HG02943 (cell line): Measurements from ENCODE around the gene DCAF6.

Source experiments
- ATAC-seq: cut with Tn5 transposase; IDR thresholded peaks from one replicate; pipeline ENCODE4 v1.9.1; 2021; ENCODE audit warnings: mild to moderate bottlenecking, low read depth, moderate library complexity; ENCODE audit not compliant: unreplicated experiment

Gene DCAF6

DNA sequence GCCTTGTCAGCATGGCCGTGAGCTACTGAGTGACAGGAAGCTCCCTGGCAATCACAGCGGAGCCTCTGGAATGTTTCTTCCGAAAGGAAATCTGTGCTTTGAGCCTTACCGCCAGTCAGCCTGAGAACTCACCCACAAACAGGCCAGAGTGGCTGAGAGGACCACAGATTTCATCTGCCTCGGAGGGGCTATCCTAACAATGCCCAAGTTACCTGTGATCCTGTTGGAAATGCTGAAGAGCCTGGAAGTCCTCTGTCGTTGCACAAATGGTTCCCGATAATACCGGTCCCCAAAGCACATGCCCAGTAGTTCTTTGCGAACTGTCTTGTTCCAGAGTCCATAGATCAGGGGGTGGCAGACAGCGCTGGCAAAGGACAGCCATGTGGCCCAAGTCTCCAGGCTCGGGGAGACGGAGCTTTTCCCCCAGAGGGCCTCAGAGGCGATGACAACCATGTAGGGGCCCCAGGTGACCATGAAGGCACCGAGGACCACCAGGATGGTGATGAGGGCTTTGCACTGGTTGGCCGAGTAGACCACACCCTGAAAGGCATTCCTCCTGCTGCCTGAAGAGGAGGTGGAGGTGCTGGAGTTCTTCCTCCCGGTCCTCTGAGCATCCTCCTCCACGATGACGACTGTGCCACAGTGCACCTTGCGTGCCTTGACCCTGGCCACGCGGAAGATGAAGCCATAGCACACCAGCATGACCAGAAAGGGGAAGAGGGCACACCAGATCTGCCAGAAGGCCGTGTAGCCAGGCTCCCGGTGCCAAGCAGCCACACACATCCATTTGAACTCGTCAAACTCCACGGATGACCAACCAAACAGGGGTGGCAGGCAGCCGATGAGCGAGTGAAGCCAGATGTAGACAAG lies 160.0 kb downstream of the DCAF6 start:
- no peak for ATAC-seq

DNA sequence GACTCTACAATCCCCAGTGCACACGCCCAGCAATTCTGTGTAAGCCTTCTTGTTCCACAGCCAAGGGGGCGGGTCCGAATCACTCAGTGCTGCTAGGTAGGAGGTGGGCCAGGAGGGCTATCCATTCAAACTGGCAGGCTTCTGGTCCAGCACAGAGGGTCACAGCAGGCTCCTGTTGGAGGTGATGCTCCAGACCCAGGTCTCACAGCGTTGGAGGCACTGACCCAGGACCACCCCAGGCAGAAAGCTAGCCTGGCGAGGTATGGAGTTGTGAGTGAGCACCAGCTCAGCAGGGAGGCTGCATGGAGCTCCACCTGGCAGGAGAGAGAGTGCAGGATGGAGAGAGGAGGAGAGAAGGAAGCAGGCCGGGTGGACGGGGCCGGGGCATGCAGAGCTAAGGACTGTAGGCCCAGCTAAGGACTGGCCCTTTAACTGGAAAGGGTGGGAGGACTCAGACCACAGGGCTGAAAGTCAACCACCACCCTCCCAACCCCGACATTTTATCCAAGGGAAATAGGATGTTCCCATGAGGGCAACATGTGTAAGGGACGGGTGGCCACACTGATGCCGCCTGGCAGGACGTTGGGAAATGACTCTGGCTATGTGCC lies 161.5 kb downstream of the DCAF6 start:
- ATAC-seq, result no peak

DNA sequence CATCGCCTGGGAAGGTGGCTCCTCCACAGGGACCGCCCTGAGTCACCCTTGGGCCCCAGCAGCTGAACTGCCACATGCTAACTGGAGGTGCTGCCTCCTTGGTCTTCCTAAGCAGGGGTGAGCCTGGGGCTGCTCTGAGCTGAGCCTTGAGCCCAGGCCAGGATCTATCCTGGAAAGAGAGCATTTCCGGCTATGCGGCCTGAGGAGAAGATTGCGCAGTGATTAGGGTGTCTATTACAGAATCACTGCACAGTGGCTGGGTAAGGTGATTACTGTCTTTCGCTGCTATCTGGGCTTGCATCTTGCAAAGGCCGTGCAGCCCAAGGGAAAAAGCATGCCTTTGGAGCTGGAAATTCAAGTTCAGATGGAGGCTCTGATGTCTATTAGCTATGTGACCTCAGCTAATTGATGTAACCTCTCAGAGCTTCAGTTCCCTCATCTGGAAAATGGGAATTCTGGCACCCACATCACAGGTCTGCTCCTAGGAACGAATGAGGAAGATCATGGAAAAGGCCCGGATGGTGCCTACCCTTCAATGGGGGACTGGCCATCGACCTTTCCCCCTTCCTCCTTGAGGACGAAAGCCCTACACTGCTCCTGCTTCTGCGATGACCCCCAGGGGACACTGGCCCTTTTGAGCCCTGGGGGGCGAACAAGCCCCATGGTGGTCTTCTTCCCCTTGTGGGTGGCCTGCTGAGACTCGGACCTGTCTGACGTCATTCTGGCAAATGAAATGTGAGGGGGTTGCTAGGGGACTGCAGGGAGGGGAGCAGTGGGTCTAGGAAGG lies 162.2 kb downstream of the DCAF6 start:
- ATAC-seq, result no peak

DNA sequence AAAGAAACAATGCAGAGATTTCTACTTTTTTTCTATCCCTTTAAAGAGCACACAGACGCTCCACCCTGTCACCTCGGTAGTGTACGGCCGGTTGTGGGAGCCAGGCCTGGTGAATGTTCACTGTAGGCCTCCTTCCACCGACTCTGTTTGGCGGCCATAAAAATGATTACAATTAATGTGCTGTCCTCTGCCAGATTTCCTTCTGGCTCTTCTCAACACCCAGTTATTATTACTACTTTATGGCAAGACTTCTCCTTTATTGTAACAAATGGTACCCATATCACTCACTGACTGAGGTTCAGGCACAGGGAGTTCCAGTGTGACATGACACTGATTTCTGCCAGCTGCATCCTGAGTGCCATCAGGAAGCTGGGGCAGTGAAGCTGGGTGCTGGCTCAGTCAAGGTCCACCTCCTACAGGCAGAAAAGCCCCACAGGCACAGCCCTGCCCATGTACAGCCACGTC lies 162.9 kb downstream of the DCAF6 start:
- no peak for ATAC-seq

DNA sequence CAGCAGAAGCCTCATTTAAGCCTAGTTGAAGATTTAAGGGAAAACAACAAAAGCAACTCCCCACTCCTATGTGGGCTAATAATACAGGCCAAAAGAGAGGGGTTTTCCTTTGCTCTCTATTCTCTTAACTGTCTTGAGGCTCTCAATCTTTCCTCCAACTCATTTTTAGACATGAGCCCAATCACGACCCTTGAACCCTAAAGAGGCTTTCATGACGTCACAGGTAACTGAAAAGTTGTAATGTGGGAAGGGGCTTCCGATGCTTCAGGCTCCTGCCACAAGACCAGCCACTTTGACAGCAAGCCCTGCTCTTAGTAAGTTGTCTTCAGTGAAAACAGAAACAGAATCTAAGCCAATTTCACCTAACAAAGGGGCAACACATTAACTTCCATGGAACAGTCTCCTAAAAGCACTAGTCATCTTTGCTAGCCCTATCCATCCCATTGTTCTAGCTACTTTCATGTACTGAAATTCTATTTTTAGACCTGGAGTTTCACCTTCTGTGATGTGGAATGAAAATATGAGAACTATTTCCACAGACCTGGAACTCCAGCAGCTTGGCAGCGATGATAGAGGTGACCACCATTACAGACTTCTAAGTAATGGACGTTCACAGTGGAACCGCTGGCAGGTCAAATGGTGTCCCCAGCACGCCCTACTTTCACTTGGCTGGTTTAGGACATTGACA lies 164.0 kb downstream of the DCAF6 start:
- ATAC-seq, result no peak

DNA sequence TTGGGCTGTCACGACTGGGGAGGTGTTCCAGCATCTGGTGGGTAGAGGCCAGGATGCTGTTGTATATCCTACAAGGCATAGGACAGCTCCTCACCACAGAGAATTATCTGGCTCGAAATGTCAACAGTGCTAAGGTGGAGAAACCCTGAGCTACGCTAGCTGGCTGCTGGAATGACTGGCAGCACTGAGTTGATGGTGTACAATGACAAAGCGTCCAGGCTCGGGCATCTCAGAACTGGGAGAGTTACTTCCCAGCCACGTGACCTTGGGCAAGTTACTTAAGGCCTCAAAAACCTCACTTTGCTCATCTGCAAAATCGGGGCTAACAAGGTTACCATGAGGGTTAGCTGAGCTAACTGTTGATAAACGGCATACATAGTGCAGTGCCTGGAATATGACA lies 164.9 kb downstream of the DCAF6 start:
- ATAC-seq, result no peak

DNA sequence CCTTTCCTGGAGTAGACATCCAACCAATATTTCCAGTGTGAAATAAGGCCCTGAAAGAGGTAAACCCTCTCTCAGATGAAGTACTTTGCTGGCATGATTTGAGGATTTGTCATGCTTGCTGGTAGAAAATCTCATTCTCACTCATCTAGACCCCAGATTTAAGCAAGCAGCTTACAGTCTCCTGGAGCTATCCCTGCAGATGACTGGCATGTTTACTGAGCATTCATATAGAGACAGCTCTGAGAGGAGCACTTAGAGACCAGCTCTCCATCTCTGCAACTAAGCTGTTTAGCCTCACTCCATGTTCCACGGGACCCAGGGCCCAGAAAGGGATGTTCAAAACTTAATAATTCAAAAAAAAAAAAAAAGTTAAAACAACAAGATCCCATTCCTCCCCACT lies 166.0 kb downstream of the DCAF6 start:
- no peak for ATAC-seq

DNA sequence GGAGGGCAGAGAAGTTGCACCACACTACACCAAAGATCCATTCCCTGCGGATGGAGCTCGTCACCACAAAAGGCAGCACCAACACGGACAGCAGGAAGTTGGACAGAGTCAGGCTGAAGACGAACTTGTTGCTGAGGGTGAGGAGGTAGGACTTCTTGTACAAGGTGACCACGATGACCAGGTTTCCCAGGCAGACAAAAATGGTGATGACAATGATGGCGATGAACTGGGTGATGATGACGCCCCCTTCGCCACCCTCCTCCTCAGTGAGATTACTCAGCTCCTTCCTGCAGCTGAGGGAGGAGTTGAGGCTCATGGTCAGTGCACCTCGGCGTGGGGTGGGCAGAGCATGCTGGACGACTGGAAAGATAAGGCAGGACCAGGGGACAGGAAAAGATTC lies 168.1 kb downstream of the DCAF6 start:
- ATAC-seq, result no peak

DNA sequence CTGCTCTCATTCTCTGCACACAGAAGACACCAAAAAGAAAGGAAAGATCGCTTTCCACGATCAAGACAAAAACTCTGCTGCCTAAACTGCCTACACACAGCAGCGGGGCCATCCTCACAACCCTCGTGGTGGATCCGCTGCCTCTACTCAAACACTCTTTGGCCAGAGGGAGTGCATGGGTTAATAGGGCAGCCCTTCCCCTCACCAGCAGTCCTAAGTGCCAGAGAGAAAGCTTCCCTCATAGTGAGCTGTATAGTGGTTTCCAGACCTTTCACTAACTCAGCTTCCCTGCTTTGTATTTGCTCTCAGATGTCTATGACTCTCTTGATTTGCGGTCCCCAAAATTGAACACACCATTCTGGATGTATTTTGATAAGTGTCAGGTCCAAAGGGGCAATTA lies 169.4 kb downstream of the DCAF6 start:
- ATAC-seq, result no peak

DNA sequence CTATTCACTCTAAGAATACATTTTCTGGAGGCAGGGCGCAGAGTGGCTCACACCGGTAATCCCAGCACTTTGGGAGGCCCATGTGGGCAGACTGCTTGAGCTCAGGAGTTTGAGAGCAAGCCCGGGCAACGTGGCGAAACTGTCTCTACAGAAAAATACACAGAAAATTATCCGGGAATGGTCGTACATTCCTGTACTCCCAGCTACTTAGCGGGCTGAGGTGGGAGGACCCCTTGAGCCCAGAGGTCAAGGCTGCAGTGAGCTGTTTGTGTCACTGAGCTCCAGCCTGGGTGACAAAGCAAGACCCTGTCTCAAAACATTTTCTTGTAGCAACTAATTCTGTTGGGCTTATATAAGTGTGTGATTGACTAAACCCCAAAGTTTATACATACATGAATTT lies 169.8 kb downstream of the DCAF6 start:
- ATAC-seq, result no peak

DNA sequence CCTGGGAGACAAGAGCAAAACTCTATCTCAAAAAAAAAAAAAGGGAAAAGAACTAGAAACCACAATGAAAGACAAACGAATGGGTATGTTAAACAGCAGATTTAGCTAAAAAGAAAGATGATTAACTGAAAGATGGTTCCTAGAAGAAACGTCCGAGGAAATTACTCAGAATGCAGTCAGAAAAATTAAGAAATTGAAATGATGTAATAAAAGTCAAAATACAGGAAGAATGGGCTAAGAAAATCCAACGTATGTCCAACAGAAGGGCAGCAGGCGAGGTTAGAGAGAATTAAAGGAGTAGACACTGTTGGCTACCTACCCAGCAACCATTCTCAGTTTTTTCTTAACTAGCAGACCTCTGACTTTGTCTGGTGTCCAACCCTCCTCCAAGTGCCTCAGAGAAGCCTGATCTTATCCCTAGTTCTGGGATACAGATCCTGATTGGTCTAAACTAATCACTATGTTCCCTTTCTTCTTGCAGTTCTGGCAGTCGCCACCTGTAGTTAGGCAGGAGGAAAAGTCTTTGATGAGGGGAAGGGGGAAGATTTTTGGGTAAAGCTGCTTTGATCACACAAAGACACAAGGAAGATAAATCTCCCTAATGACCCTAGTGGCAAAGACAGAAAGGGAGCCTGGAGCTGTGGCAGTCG lies 174.5 kb downstream of the DCAF6 start:
- no peak for ATAC-seq

DNA sequence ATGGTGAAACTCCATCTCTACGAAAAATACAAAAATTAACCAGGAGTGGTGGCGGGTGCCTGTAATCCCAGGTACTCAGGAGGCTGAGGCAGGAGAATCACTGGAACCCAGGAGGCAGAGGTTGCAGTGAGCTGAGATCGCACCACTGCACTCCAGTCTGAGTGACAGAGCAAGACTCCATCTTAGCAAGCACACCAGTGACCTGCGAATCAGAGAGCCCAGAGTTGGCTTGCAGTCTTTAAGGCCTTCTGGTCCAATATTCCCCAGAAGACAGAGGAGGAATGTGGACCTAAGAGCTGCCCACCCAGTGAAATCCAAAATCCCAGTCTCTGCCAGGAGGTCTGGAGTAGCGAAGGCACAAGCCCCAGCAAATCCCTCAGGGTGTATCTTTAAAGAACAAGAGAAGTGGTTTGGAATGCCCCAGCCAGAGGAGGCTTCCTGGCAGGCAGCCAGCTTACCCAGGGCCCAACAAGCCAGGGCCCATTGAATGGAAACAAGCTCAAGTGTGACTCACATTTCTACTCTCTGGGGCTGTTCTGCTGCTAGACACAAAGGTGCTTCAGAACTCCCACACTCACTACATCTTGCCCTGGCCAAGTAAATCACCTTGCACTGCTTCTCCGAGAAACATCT lies 176.3 kb downstream of the DCAF6 start:
- ATAC-seq, result no peak

DNA sequence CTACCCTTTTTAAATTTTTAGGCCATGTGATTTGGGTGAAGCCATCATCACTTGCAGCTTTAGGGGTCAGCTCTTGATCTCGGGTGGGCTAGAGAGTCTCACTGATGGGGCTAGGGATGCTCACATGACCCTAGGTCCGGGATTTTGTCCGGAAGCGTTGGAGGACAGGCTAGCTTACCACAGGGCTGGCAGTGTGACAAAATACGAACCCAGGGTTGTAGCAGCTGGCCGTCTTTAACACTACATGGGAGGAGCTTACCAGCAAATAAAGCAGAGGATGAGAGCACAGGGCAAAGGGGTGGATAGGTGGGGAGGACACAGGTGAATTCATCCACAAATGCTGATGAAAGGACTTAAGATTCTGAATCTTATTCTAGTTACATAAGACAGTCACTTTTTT lies 178.4 kb downstream of the DCAF6 start:
- no peak for ATAC-seq

DNA sequence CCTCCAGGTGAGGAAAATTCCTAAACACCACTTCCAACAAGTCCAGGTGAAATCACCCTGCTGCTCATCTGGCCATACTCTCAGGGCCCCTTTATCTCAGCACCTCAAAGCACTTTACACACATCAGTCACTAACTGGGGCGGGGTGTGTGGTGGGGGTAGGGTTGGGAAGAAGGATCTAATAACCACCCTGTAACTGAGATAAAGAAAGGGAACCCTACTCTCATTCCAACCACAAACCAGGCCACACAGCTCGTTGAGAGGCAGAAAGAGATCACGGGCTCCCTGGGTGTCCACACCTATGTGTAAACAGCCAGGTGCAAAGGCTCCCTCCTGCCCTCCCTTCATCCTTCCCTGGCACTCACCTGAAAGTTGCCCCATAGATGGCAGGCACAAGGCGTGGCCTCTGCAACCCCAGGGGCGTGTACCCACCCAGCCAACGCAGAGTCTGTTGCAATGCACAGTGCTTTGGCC lies 179.9 kb downstream of the DCAF6 start:
- ATAC-seq, result no peak

DNA sequence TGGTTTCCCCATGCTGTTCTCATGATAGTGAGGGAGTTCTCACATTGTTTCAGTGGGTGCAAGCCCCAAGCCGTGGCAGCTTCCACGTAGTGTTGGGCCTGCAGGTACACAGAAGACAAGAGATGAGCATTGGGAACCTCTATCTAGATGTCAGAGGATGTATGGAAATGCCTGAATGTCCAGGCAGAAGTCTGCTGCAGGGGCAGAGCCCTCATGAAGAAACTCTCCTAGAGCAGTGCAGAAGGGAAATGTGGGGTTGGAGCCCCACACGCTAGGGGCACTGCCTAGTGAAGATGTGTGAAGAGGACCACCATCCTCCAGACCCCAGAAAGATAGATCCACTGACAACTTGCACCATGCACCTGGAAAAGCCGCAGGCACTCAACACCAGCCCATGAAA lies 183.3 kb downstream of the DCAF6 start:
- no peak for ATAC-seq

DNA sequence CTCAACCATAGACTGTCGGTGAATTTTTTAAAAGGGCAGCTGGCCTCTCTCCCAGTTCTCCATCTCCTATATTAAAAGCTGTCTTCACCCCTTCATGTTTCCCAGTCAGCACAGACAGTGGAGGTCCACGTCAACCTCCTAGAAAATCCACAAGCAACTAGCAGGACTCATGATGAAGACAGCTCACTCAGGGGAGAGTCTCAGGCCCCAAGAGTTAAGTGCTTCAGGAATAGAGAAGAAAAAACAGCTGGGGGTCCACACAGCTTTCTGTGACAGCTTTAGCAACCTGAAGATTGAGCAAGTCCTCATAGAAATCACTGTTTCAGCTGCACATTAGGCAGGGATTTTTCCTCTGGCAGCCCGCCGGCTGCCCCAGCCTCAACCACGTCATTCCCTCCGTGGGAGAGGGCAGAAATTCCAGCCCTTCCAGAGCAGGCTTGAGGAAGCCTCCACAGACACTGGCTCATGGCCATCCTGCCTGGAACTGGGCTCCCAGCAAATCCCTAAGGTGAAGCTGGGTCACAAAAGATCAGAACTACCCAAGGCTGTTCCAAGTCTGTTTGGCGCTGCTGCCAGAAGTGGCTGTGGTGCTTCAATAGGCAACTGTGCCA lies 185.0 kb downstream of the DCAF6 start:
- no peak for ATAC-seq

DNA sequence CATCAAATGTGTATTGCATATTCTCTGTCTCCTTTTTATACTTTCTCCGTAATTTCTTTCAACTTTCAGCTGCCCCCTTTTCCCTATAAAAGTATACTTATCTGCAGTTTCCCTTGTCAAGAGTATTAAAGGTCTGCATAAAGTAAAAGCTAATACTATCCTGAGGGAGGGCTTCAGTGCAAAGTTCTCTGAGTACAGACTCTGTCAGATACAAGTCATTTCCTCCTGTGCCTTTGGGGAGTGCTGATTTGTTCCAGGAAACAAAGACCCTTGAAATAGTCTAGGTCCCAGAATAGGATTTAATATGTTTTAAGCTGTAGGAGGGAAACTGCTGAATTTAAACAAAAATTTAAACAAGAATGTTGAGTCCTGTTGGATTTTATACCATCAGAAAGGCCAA lies 188.6 kb downstream of the DCAF6 start:
- no peak for ATAC-seq
